Measurements from ENCODE around the gene OLR1. TPM values are rescaled to one million over a fixed set of nuclear protein-coding genes. Genes with fewer than 3 reads are reported as not detected.

The OLR1 gene
- total RNA-seq, 1 donor: 104 TPM

- H3K9me3 ChIP-seq (ENCODE audit: low read depth, low read length): no peaks in the 10 kb centered on the region
- peaks cover 14% of the 10 kb centered on the region for H3K4me1 ChIP-seq (ENCODE audit: insufficient read depth, low read length)
- H3K4me3 ChIP-seq (ENCODE audit: low read length): no peak overlapping the region
- H3K27me3 ChIP-seq (ENCODE audit: insufficient read depth, low read length): peaks cover 4% of the 10 kb centered on the region
Measured at GRCh38 chr12:10175846-10176636, 4.1 kb upstream of the OLR1 start.

- Histone ChIP-seq H3K27me3 (ENCODE audit: insufficient read depth, low read length) (peaks cover 4% of the 10 kb centered on the region), H3K4me1 (ENCODE audit: insufficient read depth, low read length) (peaks cover 14% of the 10 kb centered on the region), H3K4me3 (ENCODE audit: low read length) (no peak overlapping the region), H3K9me3 (ENCODE audit: low read depth, low read length) (no peaks in the 10 kb centered on the region)
Measured at GRCh38 chr12:10174986-10175614, 3.2 kb upstream of the OLR1 start.

GRCh38 chr12:10170216-10170615 is 1.7 kb downstream of the OLR1 start:
- H3K9me3 ChIP-seq (ENCODE audit: low read depth, low read length): no peaks in the 10 kb centered on the region
- H3K27me3 ChIP-seq (ENCODE audit: insufficient read depth, low read length): no peaks in the 10 kb centered on the region
- peaks cover 34% of the 10 kb centered on the region for H3K4me1 ChIP-seq (ENCODE audit: insufficient read depth, low read length)
- H3K4me3 ChIP-seq (ENCODE audit: low read length): no peak overlapping the region

- Histone ChIP-seq H3K4me3 (ENCODE audit: low read length) (no peak overlapping the region), H3K4me1 (ENCODE audit: insufficient read depth, low read length) (peaks cover 34% of the 10 kb centered on the region), H3K9me3 (ENCODE audit: low read depth, low read length) (no peaks in the 10 kb centered on the region), H3K27me3 (ENCODE audit: insufficient read depth, low read length) (no peaks in the 10 kb centered on the region)
Measured at GRCh38 chr12:10169104-10169503, 2.8 kb downstream of the OLR1 start.

GRCh38 chr12:10167599-10167998 is 4.3 kb downstream of the OLR1 start:
- H3K9me3 ChIP-seq (ENCODE audit: low read depth, low read length): no peaks in the 10 kb centered on the region
- peaks cover 35% of the 10 kb centered on the region for H3K4me1 ChIP-seq (ENCODE audit: insufficient read depth, low read length)
- no peak overlapping the region for H3K4me3 ChIP-seq (ENCODE audit: low read length)
- no peaks in the 10 kb centered on the region for H3K27me3 ChIP-seq (ENCODE audit: insufficient read depth, low read length)

GRCh38 chr12:10165421-10165820 is 6.5 kb downstream of the OLR1 start:
- no peaks in the 10 kb centered on the region for H3K27me3 ChIP-seq (ENCODE audit: insufficient read depth, low read length)
- H3K4me3 ChIP-seq (ENCODE audit: low read length): no peak overlapping the region
- no peaks in the 10 kb centered on the region for H3K9me3 ChIP-seq (ENCODE audit: low read depth, low read length)
- H3K4me1 ChIP-seq (ENCODE audit: insufficient read depth, low read length): peaks cover 39% of the 10 kb centered on the region

GRCh38 chr12:10163084-10163483 is 8.8 kb downstream of the OLR1 start:
- H3K4me3 ChIP-seq (ENCODE audit: low read length): no peak overlapping the region
- H3K27me3 ChIP-seq (ENCODE audit: insufficient read depth, low read length): no peaks in the 10 kb centered on the region
- H3K4me1 ChIP-seq (ENCODE audit: insufficient read depth, low read length): peaks cover 56% of the 10 kb centered on the region
- H3K9me3 ChIP-seq (ENCODE audit: low read depth, low read length): no peaks in the 10 kb centered on the region

GRCh38 chr12:10160617-10161385 is 11.1 kb downstream of the OLR1 start:
- H3K27me3 ChIP-seq (ENCODE audit: insufficient read depth, low read length): no peaks in the 10 kb centered on the region
- H3K4me3 ChIP-seq (ENCODE audit: low read length): no peak overlapping the region
- peaks cover 33% of the 10 kb centered on the region for H3K4me1 ChIP-seq (ENCODE audit: insufficient read depth, low read length)
- no peaks in the 10 kb centered on the region for H3K9me3 ChIP-seq (ENCODE audit: low read depth, low read length)

- H3K27me3 ChIP-seq (ENCODE audit: insufficient read depth, low read length): no peaks in the 10 kb centered on the region
- no peaks in the 10 kb centered on the region for H3K9me3 ChIP-seq (ENCODE audit: low read depth, low read length)
- H3K4me1 ChIP-seq (ENCODE audit: insufficient read depth, low read length): peaks cover 31% of the 10 kb centered on the region
- H3K4me3 ChIP-seq (ENCODE audit: low read length): no peak overlapping the region
Measured at GRCh38 chr12:10159280-10159679, 12.7 kb downstream of the OLR1 start.

GRCh38 chr12:10158406-10158805 is 13.5 kb downstream of the OLR1 start:
- Histone ChIP-seq H3K4me3 (ENCODE audit: low read length) (no peak overlapping the region), H3K27me3 (ENCODE audit: insufficient read depth, low read length) (peaks cover 3% of the 10 kb centered on the region), H3K4me1 (ENCODE audit: insufficient read depth, low read length) (peaks cover 37% of the 10 kb centered on the region), H3K9me3 (ENCODE audit: low read depth, low read length) (no peaks in the 10 kb centered on the region)

GRCh38 chr12:10155966-10156365 is 16.0 kb downstream of the OLR1 start:
- H3K4me1 ChIP-seq (ENCODE audit: insufficient read depth, low read length): peaks cover 32% of the 10 kb centered on the region
- no peak overlapping the region for H3K4me3 ChIP-seq (ENCODE audit: low read length)
- H3K9me3 ChIP-seq (ENCODE audit: low read depth, low read length): no peaks in the 10 kb centered on the region
- peaks cover 5% of the 10 kb centered on the region for H3K27me3 ChIP-seq (ENCODE audit: insufficient read depth, low read length)

- peaks cover 14% of the 10 kb centered on the region for H3K4me1 ChIP-seq (ENCODE audit: insufficient read depth, low read length)
- H3K27me3 ChIP-seq (ENCODE audit: insufficient read depth, low read length): peaks cover 5% of the 10 kb centered on the region
- H3K4me3 ChIP-seq (ENCODE audit: low read length): peak overlapping the region; percentile 59
Measured at GRCh38 chr12:10154145-10154496, 17.8 kb downstream of the OLR1 start.

GRCh38 chr12:10153271-10154144 is 18.4 kb downstream of the OLR1 start:
- Histone ChIP-seq H3K4me1 (ENCODE audit: insufficient read depth, low read length) (peaks cover 11% of the 10 kb centered on the region), H3K9me3 (ENCODE audit: low read depth, low read length) (no peaks in the 10 kb centered on the region), H3K4me3 (ENCODE audit: low read length) (peak overlapping the region; percentile 59), H3K27me3 (ENCODE audit: insufficient read depth, low read length) (peaks cover 5% of the 10 kb centered on the region)

More at GRCh38 chr12:10154145-10154496, 17.8 kb downstream of the OLR1 start:
- no peaks in the 10 kb centered on the region for H3K9me3 ChIP-seq (ENCODE audit: low read depth, low read length)

GRCh38 chr12:10151621-10152020 is 20.3 kb downstream of the OLR1 start:
- peaks cover 11% of the 10 kb centered on the region for H3K4me1 ChIP-seq (ENCODE audit: insufficient read depth, low read length)
- no peaks in the 10 kb centered on the region for H3K9me3 ChIP-seq (ENCODE audit: low read depth, low read length)
- H3K4me3 ChIP-seq (ENCODE audit: low read length): no peak overlapping the region
- peaks cover 5% of the 10 kb centered on the region for H3K27me3 ChIP-seq (ENCODE audit: insufficient read depth, low read length)
